Tibial nerve (tissue), 4 donors: ENCODE measurements around the gene CCDC69.

Experiments
- EP300 ChIP-seq, 2 donors: sonication (generic); formaldehyde crosslinking; IDR thresholded peaks; one replicate each; pipeline ENCODE4 v1.6.1; 2017; ENCODE audit warnings: antibody characterized with exemption in 2 of 2, mild to moderate bottlenecking in 1 of 2
- TF ChIP-seq, protein P1 (sequence below), 5 experiments: fragments of 200-600 bp in 3 of 5; fragments of 450-650 bp in 2 of 5; sonication (generic) in 3 of 5; IDR thresholded peaks; one replicate each; pipeline ENCODE4 v1.5.1; 2016 to 2019; ENCODE audit warnings: antibody characterized with exemption in 5 of 5, mild to moderate bottlenecking in 3 of 5, moderate library complexity in 2 of 5

DNA sequence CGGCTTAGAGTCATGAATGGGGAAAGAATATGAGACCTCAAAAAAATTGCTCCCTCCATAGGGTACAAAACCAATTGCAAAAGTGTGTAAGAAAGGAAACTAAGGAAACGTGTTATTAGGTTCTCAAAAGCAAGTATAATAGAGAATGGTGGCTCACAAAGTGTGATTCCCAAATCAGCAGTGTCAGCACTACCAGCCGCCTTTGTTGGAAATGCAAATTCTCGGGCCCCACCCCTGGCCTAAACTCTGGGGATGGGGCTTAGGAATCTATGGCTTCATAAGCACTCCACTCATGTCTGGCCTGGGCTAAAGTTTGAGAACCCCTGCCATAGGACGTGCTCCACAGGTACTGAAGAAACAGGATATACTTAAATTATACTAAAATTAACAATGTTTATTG lies 1.6 kb upstream of the CCDC69 start:
- TF ChIP-seq, protein P1, sequence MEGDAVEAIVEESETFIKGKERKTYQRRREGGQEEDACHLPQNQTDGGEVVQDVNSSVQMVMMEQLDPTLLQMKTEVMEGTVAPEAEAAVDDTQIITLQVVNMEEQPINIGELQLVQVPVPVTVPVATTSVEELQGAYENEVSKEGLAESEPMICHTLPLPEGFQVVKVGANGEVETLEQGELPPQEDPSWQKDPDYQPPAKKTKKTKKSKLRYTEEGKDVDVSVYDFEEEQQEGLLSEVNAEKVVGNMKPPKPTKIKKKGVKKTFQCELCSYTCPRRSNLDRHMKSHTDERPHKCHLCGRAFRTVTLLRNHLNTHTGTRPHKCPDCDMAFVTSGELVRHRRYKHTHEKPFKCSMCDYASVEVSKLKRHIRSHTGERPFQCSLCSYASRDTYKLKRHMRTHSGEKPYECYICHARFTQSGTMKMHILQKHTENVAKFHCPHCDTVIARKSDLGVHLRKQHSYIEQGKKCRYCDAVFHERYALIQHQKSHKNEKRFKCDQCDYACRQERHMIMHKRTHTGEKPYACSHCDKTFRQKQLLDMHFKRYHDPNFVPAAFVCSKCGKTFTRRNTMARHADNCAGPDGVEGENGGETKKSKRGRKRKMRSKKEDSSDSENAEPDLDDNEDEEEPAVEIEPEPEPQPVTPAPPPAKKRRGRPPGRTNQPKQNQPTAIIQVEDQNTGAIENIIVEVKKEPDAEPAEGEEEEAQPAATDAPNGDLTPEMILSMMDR (IDR thresholded peaks at IDR 0.05): no peak
- no peak for TF ChIP-seq EP300 (IDR thresholded peaks at IDR 0.05)
